PC-3 (cell line): ENCODE data around the gene RPF1. TPM values are rescaled to one million over a fixed set of nuclear protein-coding genes. Genes with fewer than 3 reads are reported as not detected.

ENCODE experiments used
- ATAC-seq: fragments of 200-7000 bp; cut with Tn5 transposase; 2 replicates; pipeline ENCODE4 v1.9.1; 2020; ENCODE audit warnings: mild to moderate bottlenecking, moderate library complexity
- BruUV-seq: library from RNA; stranded (reverse); fragments of 400-500 nt; replicated peaks from 2 replicates; lab custom pipeline; 2021; lab: Mats Ljungman, UMichigan
- CTCF ChIA-PET: fragments of 300-600 bp; sonication (Branson Sonifier 250); formaldehyde crosslinking; loops from one replicate; lab custom pipeline; 2022; ENCODE audit warnings: antibody characterized with exemption; lab: Charles Lee
- POLR2A ChIA-PET: fragments of 300-600 bp; sonication (Branson Sonifier 250); formaldehyde crosslinking; loops from one replicate; lab custom pipeline; 2022; ENCODE audit warnings: antibody characterized with exemption; ENCODE audit not compliant: unreplicated experiment; lab: Charles Lee
- DNase-seq: peaks from one replicate; pipeline ENCODE4 v3.0.0-alpha.2; 2015
- H2AFZ ChIP-seq: fragments of 300-600 bp; sonication (generic); 2 replicates; pipeline ENCODE4 v1.6.0; 2016; ENCODE audit warnings: antibody characterized with exemption, low read length
- H3F3A ChIP-seq: fragments of 300-600 bp; sonication (generic); one replicate; pipeline ENCODE4 v1.6.0; 2017; ENCODE audit warnings: antibody characterized with exemption, low read length, control low read depth, mild to moderate bottlenecking; ENCODE audit not compliant: unreplicated experiment
- H3K27ac ChIP-seq: fragments of 300-600 bp; sonication (generic); 2 replicates; pipeline ENCODE4 v1.5.1; 2016; ENCODE audit warnings: mild to moderate bottlenecking, low read length
- H3K27me3 ChIP-seq: fragments of 300-600 bp; sonication (generic); 2 replicates; pipeline ENCODE4 v1.6.1; 2016; ENCODE audit warnings: low read length, mixed read lengths
- H3K36me3 ChIP-seq: fragments of 300-600 bp; sonication (generic); 2 replicates; pipeline ENCODE4 v1.6.1; 2016; ENCODE audit warnings: low read depth, mixed run types, low read length, mixed read lengths
- H3K4me1 ChIP-seq: fragments of 300-600 bp; sonication (generic); 2 replicates; pipeline ENCODE4 v1.5.1; 2016; ENCODE audit warnings: low read length; ENCODE audit not compliant: insufficient read depth
- H3K4me2 ChIP-seq: fragments of 300-600 bp; sonication (generic); 2 replicates; pipeline ENCODE4 v1.6.0; 2016; ENCODE audit warnings: low read length
- H3K4me3 ChIP-seq: fragments of 300-600 bp; sonication (generic); 2 replicates; pipeline ENCODE4 v1.5.1; 2016; ENCODE audit warnings: mild to moderate bottlenecking, low read length, mixed read lengths
- H3K79me2 ChIP-seq: fragments of 300-600 bp; sonication (generic); 2 replicates; pipeline ENCODE4 v1.6.1; 2017; ENCODE audit warnings: low read length, mixed read lengths
- H3K9ac ChIP-seq: fragments of 300-600 bp; sonication (generic); 2 replicates; pipeline ENCODE4 v1.6.0; 2016; ENCODE audit warnings: mild to moderate bottlenecking, low read length
- H3K9me2 ChIP-seq: fragments of 300-600 bp; sonication (generic); replicated peaks from 2 replicates; pipeline ENCODE4 v1.6.1; 2016; ENCODE audit warnings: mixed run types, low read length, mixed read lengths
- H3K9me3 ChIP-seq: fragments of 300-600 bp; sonication (generic); 2 replicates; pipeline ENCODE4 v1.6.1; 2016; ENCODE audit warnings: low read length, mixed read lengths
- H4K20me1 ChIP-seq: fragments of 300-600 bp; sonication (generic); 2 replicates; pipeline ENCODE4 v1.6.1; 2016; ENCODE audit warnings: low read length, mixed read lengths
- EZH2 ChIP-seq: fragments of 300-600 bp; sonication (generic); IDR thresholded peaks from one replicate; pipeline ENCODE4 v1.6.1; 2017; ENCODE audit warnings: antibody characterized with exemption, mild to moderate bottlenecking, low read length; ENCODE audit not compliant: unreplicated experiment
- EZH2phosphoT487 ChIP-seq: fragments of 300-600 bp; sonication (generic); IDR thresholded peaks from 2 replicates; pipeline ENCODE4 v1.6.1; 2018; ENCODE audit warnings: mild to moderate bottlenecking, antibody characterized with exemption, low read length, borderline replicate concordance
- intact Hi-C: fragments of 100-400 bp; cut with micrococcal nuclease; formaldehyde crosslinking; loops from 2 replicates; pipeline ENCODE4 v1.9.0; 2023
- total RNA-seq: library from RNA; depleted of rRNA; stranded (reverse); fragments of >200 nt; gene quantifications from 2 replicates; pipeline ENCODE4 v1.2.3, GENCODE V29; 2014
- TF ChIP-seq, protein P1 (sequence below): fragments of 300-600 bp; sonication (generic); conservative IDR thresholded peaks from 2 replicates; pipeline ENCODE4 v1.5.1; 2017; ENCODE audit warnings: antibody characterized with exemption, low read depth, mild to moderate bottlenecking, low read length

The RPF1 gene
- total RNA-seq, 1 experiment from 2014 or later = 85.8 TPM

DNA sequence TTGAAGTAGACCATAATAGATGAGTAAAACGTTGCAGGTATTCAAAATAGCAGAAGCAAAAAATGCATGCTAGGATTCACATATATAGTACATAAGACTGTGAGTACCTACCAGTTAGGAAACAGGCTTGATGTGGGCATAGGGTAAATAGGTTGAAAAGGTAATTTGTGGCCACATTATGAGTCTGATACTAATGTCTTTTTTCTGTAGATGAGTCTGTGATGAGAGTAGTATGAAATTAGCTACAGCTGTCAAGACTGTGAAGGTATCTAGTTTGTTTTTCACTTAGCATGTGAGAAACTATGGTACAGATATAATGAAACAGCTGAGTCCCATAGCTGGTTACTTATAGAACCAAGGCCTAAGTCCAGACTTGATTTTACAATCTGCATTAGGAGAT lies 14.7 kb downstream of the RPF1 start:
- Histone ChIP-seq H3K9me2 (no peaks in the 10 kb centered on the region), H3K27me3 (no peaks in the 10 kb centered on the region), H3K4me1 (no peaks in the 10 kb centered on the region), H3K4me3 (no peak overlapping the region), H2AFZ (no peak overlapping the region), H3K36me3 (peaks cover 77% of the 10 kb centered on the region), H4K20me1 (0 out of 2 replicates have a peak, but pooled peaks cover 10% of the 10 kb centered on the region), H3K27ac (no peak overlapping the region), H3K79me2 (peaks cover 24% of the 10 kb centered on the region), H3K4me2 (no peak overlapping the region), H3K9ac (no peak overlapping the region), H3K9me3 (no peaks in the 10 kb centered on the region), H3F3A (no peaks in the 10 kb centered on the region)
- ChIA-PET CTCF (no interaction called here), POLR2A (interaction anchor here (0.6 kb wide), 1 partner anchor 614 kb away, joined by 3 read pairs; no protein-coding TSS in a partner anchor)
- no peak for ATAC-seq
- BruUV-seq = no TSS peak
- DNase-seq = no peak
- intact Hi-C loops = no loop called here
- TF ChIP-seq EZH2phosphoT487 = no peak
- TF ChIP-seq, protein P1, sequence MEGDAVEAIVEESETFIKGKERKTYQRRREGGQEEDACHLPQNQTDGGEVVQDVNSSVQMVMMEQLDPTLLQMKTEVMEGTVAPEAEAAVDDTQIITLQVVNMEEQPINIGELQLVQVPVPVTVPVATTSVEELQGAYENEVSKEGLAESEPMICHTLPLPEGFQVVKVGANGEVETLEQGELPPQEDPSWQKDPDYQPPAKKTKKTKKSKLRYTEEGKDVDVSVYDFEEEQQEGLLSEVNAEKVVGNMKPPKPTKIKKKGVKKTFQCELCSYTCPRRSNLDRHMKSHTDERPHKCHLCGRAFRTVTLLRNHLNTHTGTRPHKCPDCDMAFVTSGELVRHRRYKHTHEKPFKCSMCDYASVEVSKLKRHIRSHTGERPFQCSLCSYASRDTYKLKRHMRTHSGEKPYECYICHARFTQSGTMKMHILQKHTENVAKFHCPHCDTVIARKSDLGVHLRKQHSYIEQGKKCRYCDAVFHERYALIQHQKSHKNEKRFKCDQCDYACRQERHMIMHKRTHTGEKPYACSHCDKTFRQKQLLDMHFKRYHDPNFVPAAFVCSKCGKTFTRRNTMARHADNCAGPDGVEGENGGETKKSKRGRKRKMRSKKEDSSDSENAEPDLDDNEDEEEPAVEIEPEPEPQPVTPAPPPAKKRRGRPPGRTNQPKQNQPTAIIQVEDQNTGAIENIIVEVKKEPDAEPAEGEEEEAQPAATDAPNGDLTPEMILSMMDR = no peak
- no peak for TF ChIP-seq EZH2

DNA sequence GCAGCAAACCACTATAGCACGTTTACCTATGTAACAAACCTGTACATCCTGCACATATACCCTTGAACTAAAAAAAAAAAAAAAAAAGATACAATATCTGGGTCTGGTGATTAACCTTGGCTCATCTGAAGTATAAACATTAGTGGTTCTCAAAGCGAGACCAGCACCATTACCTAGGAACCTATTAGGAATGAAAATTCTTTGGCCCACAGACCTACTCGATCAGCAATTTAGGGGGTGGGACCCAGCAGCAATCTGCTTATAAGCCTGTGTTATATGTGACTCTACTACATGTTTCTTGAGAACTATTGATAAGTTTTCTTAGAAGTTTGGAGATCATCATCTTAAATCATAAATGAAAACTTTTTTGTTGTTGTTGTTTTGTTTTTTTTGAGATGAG lies 17.4 kb downstream of the RPF1 start:
- Histone ChIP-seq H3F3A (no peaks in the 10 kb centered on the region), H3K9me2 (no peaks in the 10 kb centered on the region), H3K79me2 (peaks cover 38% of the 10 kb centered on the region), H3K4me2 (no peak overlapping the region), H2AFZ (no peak overlapping the region), H3K4me1 (no peaks in the 10 kb centered on the region), H3K27ac (no peak overlapping the region), H3K9ac (no peak overlapping the region), H3K36me3 (peaks cover 76% of the 10 kb centered on the region), H3K27me3 (no peaks in the 10 kb centered on the region), H3K4me3 (no peak overlapping the region), H4K20me1 (0 out of 2 replicates have a peak, but pooled peaks cover 8% of the 10 kb centered on the region), H3K9me3 (no peaks in the 10 kb centered on the region)
- ChIA-PET CTCF (no interaction called here), POLR2A (no interaction called here)
- intact Hi-C loops = no loop called here
- BruUV-seq = no TSS peak
- DNase-seq (no peak), ATAC-seq (no peak)
- no peak for TF ChIP-seq EZH2
- TF ChIP-seq, protein P1 = no peak
- no peak for TF ChIP-seq EZH2phosphoT487

DNA sequence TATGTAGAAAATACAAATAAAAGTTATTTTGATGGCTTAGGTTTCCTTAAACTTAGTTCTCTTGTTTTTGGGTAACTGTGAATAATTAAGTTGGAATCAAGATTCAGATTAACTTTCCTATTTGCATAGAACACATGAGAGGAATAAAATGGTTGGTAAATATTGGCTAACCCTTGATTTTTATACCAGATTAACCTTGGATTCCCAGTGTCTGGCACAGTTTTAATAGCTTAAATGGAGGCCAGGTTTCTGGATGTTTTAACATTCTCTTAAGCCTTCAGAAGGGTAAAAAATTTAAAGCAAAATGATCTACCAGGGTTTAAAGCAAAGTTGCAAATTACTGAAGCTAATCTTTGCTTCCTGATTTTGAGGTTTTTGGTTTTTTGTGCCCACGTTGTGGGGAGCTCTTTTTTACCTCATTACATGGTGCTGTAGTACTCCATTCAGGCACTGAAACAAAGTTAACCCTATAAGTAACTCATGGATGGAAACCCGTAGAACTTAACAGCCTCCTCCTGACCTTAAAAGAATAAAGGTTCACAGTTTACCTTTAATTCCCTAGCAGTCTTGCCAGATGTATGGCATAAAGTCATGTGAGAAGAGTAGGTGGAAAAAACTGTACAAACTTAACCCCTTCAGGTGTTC lies 18.7 kb downstream of the RPF1 start:
- POLR2A ChIA-PET = no interaction called here

More for the DNA sequence above, 18.7 kb downstream of the RPF1 start:
- no peaks in the 10 kb centered on the region for H3K9me2 ChIP-seq
- ATAC-seq (no peak), DNase-seq (no peak)
- no peak overlapping the region for H3K27ac ChIP-seq
- 0 out of 2 replicates have a peak, but pooled peaks cover 2% of the 10 kb centered on the region for H3K4me1 ChIP-seq
- CTCF ChIA-PET = interaction anchor here (0.7 kb wide), 1 partner anchor 46 kb away, joined by 3 read pairs; no protein-coding TSS in a partner anchor
- H3K36me3 ChIP-seq = peaks cover 68% of the 10 kb centered on the region
- no peaks in the 10 kb centered on the region for H3F3A ChIP-seq
- H3K4me3 ChIP-seq = no peak overlapping the region
- BruUV-seq = TSS peak; percentile 14
- peaks cover 50% of the 10 kb centered on the region for H3K79me2 ChIP-seq
- H4K20me1 ChIP-seq = peaks cover 13% of the 10 kb centered on the region
- TF ChIP-seq EZH2phosphoT487 = no peak
- TF ChIP-seq, protein P1 = no peak
- no peak for TF ChIP-seq EZH2
- H3K27me3 ChIP-seq = no peaks in the 10 kb centered on the region
- intact Hi-C loops = no loop called here
- no peak overlapping the region for H2AFZ ChIP-seq
- H3K9me3 ChIP-seq = no peaks in the 10 kb centered on the region
- no peak overlapping the region for H3K4me2 ChIP-seq
- no peak overlapping the region for H3K9ac ChIP-seq
